ENCODE results near the gene DTD1.

DTD1 gene

GRCh38 chr20:18689557-18689956 lies 101.7 kb downstream of the DTD1 start:
- no peaks in the 10 kb centered on the region for H3F3A ChIP-seq (ENCODE audit: insufficient read depth)
- H3K27ac ChIP-seq (ENCODE audit: low read depth, low read length): no peak overlapping the region
- no peak overlapping the region for H3K9ac ChIP-seq (ENCODE audit: low read length)
- no peak overlapping the region for H3K4me3 ChIP-seq (ENCODE audit: insufficient read depth, low read length, poor library complexity, severe bottlenecking)
- H3K9me2 ChIP-seq (replicated peaks; ENCODE audit: insufficient read depth, low read length): no peaks in the 10 kb centered on the region
- no peak overlapping the region for H2AFZ ChIP-seq (ENCODE audit: low read depth, low read length, severe bottlenecking)
- TF ChIP-seq CTCF (IDR thresholded peaks at IDR 0.05; ENCODE audit: insufficient read depth, low read length, poor library complexity, severe bottlenecking) (no peak), EZH2phosphoT487 (conservative IDR thresholded peaks at IDR 0.05; ENCODE audit: low read length) (no peak)
- no peaks in the 10 kb centered on the region for H3K27me3 ChIP-seq (ENCODE audit: low read length)
- H4K20me1 ChIP-seq (ENCODE audit: low read depth, low read length): no peaks in the 10 kb centered on the region
- H3K9me3 ChIP-seq (ENCODE audit: insufficient read depth, low read length): no peaks in the 10 kb centered on the region
- no peaks in the 10 kb centered on the region for H3K79me2 ChIP-seq (ENCODE audit: insufficient read depth, low read length)
- H3K4me2 ChIP-seq (ENCODE audit: low read depth, low read length, poor library complexity, severe bottlenecking): no peak overlapping the region
- H3K36me3 ChIP-seq (ENCODE audit: low read length): no peaks in the 10 kb centered on the region

GRCh38 chr20:18692447-18692846 lies 104.6 kb downstream of the DTD1 start:
- no peak overlapping the region for H3K4me3 ChIP-seq (ENCODE audit: insufficient read depth, low read length, poor library complexity, severe bottlenecking)
- H3F3A ChIP-seq (ENCODE audit: insufficient read depth): no peaks in the 10 kb centered on the region
- H3K9me2 ChIP-seq (replicated peaks; ENCODE audit: insufficient read depth, low read length): no peaks in the 10 kb centered on the region
- H4K20me1 ChIP-seq (ENCODE audit: low read depth, low read length): no peaks in the 10 kb centered on the region
- no peak overlapping the region for H3K27ac ChIP-seq (ENCODE audit: low read depth, low read length)
- no peak for TF ChIP-seq EZH2phosphoT487 (conservative IDR thresholded peaks at IDR 0.05; ENCODE audit: low read length)
- no peak for TF ChIP-seq CTCF (IDR thresholded peaks at IDR 0.05; ENCODE audit: insufficient read depth, low read length, poor library complexity, severe bottlenecking)
- H3K79me2 ChIP-seq (ENCODE audit: insufficient read depth, low read length): no peaks in the 10 kb centered on the region
- H3K4me2 ChIP-seq (ENCODE audit: low read depth, low read length, poor library complexity, severe bottlenecking): no peak overlapping the region
- H3K27me3 ChIP-seq (ENCODE audit: low read length): no peaks in the 10 kb centered on the region
- no peaks in the 10 kb centered on the region for H3K9me3 ChIP-seq (ENCODE audit: insufficient read depth, low read length)
- H2AFZ ChIP-seq (ENCODE audit: low read depth, low read length, severe bottlenecking): no peak overlapping the region
- H3K36me3 ChIP-seq (ENCODE audit: low read length): no peaks in the 10 kb centered on the region
- H3K9ac ChIP-seq (ENCODE audit: low read length): no peak overlapping the region

- Histone ChIP-seq H3K27ac (ENCODE audit: low read depth, low read length) (no peak overlapping the region), H3K9me2 (replicated peaks; ENCODE audit: insufficient read depth, low read length) (no peaks in the 10 kb centered on the region), H3K9ac (ENCODE audit: low read length) (no peak overlapping the region), H3K4me3 (ENCODE audit: insufficient read depth, low read length, poor library complexity, severe bottlenecking) (no peak overlapping the region), H2AFZ (ENCODE audit: low read depth, low read length, severe bottlenecking) (no peak overlapping the region), H3F3A (ENCODE audit: insufficient read depth) (no peaks in the 10 kb centered on the region), H3K4me2 (ENCODE audit: low read depth, low read length, poor library complexity, severe bottlenecking) (no peak overlapping the region), H3K36me3 (ENCODE audit: low read length) (no peaks in the 10 kb centered on the region), H3K79me2 (ENCODE audit: insufficient read depth, low read length) (no peaks in the 10 kb centered on the region), H3K27me3 (ENCODE audit: low read length) (no peaks in the 10 kb centered on the region), H4K20me1 (ENCODE audit: low read depth, low read length) (no peaks in the 10 kb centered on the region), H3K9me3 (ENCODE audit: insufficient read depth, low read length) (no peaks in the 10 kb centered on the region)
- TF ChIP-seq EZH2phosphoT487 (conservative IDR thresholded peaks at IDR 0.05; ENCODE audit: low read length) (no peak), CTCF (IDR thresholded peaks at IDR 0.05; ENCODE audit: insufficient read depth, low read length, poor library complexity, severe bottlenecking) (no peak)
Observed at GRCh38 chr20:18694071-18694470, 106.2 kb downstream of the DTD1 start.

Data from SU-DHL-6 (cell line).